Measurements from ENCODE around the gene EEF1A2.
A peak's percentile ranks its signal among the peaks of the same experiment; 100 is the strongest.

The EEF1A2 gene

GRCh38 chr20:63455568-63455859 lies 43.4 kb downstream of the EEF1A2 start:
- ChIA-PET CTCF (no interaction called here), POLR2A (no interaction called here)
- TF ChIP-seq CTCF (IDR thresholded peaks at IDR 0.05; ENCODE audit: insufficient read depth, low read length, missing control alignments): no peak
- no peak for DNase-seq (ENCODE audit: low read depth, low spot score)
- no peak overlapping the region for H3K4me3 ChIP-seq (ENCODE audit: low read depth, low read length)

- ChIA-PET POLR2A (no interaction called here), CTCF (no interaction called here)
- no peak for TF ChIP-seq CTCF (IDR thresholded peaks at IDR 0.05; ENCODE audit: insufficient read depth, low read length, missing control alignments)
- no peak overlapping the region for H3K4me3 ChIP-seq (ENCODE audit: low read depth, low read length)
- no peak for DNase-seq (ENCODE audit: low read depth, low spot score)
Observed at GRCh38 chr20:63454731-63455567, 43.9 kb downstream of the EEF1A2 start.

GRCh38 chr20:63452821-63453523 lies 45.9 kb downstream of the EEF1A2 start:
- ChIA-PET CTCF (interaction anchor here (1.4 kb wide), 1 partner anchor 10 kb away, joined by 4 read pairs; no protein-coding TSS in a partner anchor), POLR2A (no interaction called here)
- TF ChIP-seq CTCF (IDR thresholded peaks at IDR 0.05; ENCODE audit: insufficient read depth, low read length, missing control alignments): peak; percentile 15
- DNase-seq (ENCODE audit: low read depth, low spot score): no peak
- H3K4me3 ChIP-seq (ENCODE audit: low read depth, low read length): no peak overlapping the region

- no peak for TF ChIP-seq CTCF (IDR thresholded peaks at IDR 0.05; ENCODE audit: insufficient read depth, low read length, missing control alignments)
- ChIA-PET CTCF (interaction anchor here (0.8 to 1.4 kb wide), 2 partner anchors 11 to 44 kb away, joined by 3 to 4 read pairs; no protein-coding TSS in a partner anchor), POLR2A (no interaction called here)
- no peak for DNase-seq (ENCODE audit: low read depth, low spot score)
- no peak overlapping the region for H3K4me3 ChIP-seq (ENCODE audit: low read depth, low read length)
Observed at GRCh38 chr20:63452341-63452740, 46.5 kb downstream of the EEF1A2 start.

GRCh38 chr20:63451821-63452220 lies 47.1 kb downstream of the EEF1A2 start:
- POLR2A ChIA-PET: no interaction called here
- no peak for DNase-seq (ENCODE audit: low read depth, low spot score)
- CTCF ChIA-PET: interaction anchor here (0.8 to 1.4 kb wide), 2 partner anchors 11 to 45 kb away, joined by 3 to 4 read pairs; no protein-coding TSS in a partner anchor
- no peak overlapping the region for H3K4me3 ChIP-seq (ENCODE audit: low read depth, low read length)
- no peak for TF ChIP-seq CTCF (IDR thresholded peaks at IDR 0.05; ENCODE audit: insufficient read depth, low read length, missing control alignments)
